K562 (cell line): ENCODE data around the gene DCAF8. TPM values are rescaled to one million over a fixed set of nuclear protein-coding genes. Genes with fewer than 3 reads are reported as not detected.

ENCODE experiments used
- ARID2 ChIP-seq: fragments of 450-650 bp; IDR thresholded peaks from 2 replicates; pipeline ENCODE4 v1.6.1; 2017; ENCODE audit warnings: antibody characterized with exemption, mild to moderate bottlenecking
- CBFA2T3 ChIP-seq: fragments of 450-650 bp; IDR thresholded peaks from 2 replicates; pipeline ENCODE4 v1.6.1; 2017
- CBX8 ChIP-seq: fragments of 200-600 bp; sonication (generic); IDR thresholded peaks from 2 replicates; pipeline ENCODE4 v1.6.1; 2012; ENCODE audit warnings: borderline replicate concordance, mixed run types, low read depth, mild to moderate bottlenecking, moderate library complexity, mixed read lengths, low read length, control low read depth, inconsistent platforms; ENCODE audit not compliant: poor library complexity, severe bottlenecking; ENCODE audit errors: extremely low read depth
- HMG20A ChIP-seq: fragments of 450-650 bp; formaldehyde crosslinking; conservative IDR thresholded peaks from 2 replicates; pipeline ENCODE4 v1.4.0; 2020; ENCODE audit warnings: mild to moderate bottlenecking, mixed read lengths
- KLF13 ChIP-seq: fragments of 450-650 bp; IDR thresholded peaks from 2 replicates; pipeline ENCODE4 v1.6.1; 2016; ENCODE audit warnings: missing genetic modification characterization, low read depth, mild to moderate bottlenecking, missing compliant biosample characterization, moderate library complexity, borderline replicate concordance
- MED1 ChIP-seq: sonication (generic); formaldehyde crosslinking; IDR thresholded peaks from 2 replicates; pipeline ENCODE4 v1.8.1; 2023; ENCODE audit warnings: missing genetic modification reagents, borderline replicate concordance
- MEF2A ChIP-seq: IDR thresholded peaks from 2 replicates; pipeline ENCODE4 v1.6.1; 2011; ENCODE audit warnings: low read depth, mild to moderate bottlenecking, low read length, moderate library complexity; ENCODE audit not compliant: control insufficient read depth
- NCOA2 ChIP-seq, 2 experiments: fragments of 450-650 bp; IDR thresholded peaks; 2 replicates each; pipeline ENCODE4 v1.6.1; 2018; ENCODE audit warnings: mild to moderate bottlenecking in 2 of 2, moderate library complexity in 1 of 2; ENCODE audit not compliant: partially characterized antibody in 2 of 2
- NCOR1 ChIP-seq: fragments of 450-650 bp; IDR thresholded peaks from 2 replicates; pipeline ENCODE4 v1.6.1; 2016; ENCODE audit warnings: mild to moderate bottlenecking, moderate library complexity
- NFYB ChIP-seq: IDR thresholded peaks from 2 replicates; pipeline ENCODE4 v1.6.1; 2011; ENCODE audit warnings: mild to moderate bottlenecking, moderate library complexity; ENCODE audit not compliant: insufficient read length; ENCODE audit errors: extremely low read depth
- PHF8 ChIP-seq: fragments of 200-600 bp; sonication (generic); IDR thresholded peaks from 2 replicates; pipeline ENCODE4 v1.6.1; 2012; ENCODE audit warnings: mixed run types, mild to moderate bottlenecking, inconsistent platforms, low read length, moderate library complexity, borderline replicate concordance
- POU5F1 ChIP-seq: fragments of 150-350 bp; IDR thresholded peaks from 2 replicates; pipeline ENCODE4 v1.6.1; 2014; ENCODE audit warnings: borderline replicate concordance, low read length, low read depth, mild to moderate bottlenecking; ENCODE audit not compliant: partially characterized antibody
- SREBF2 ChIP-seq: sonication (generic); formaldehyde crosslinking; IDR thresholded peaks from 2 replicates; pipeline ENCODE4 v1.4.0; 2020; ENCODE audit warnings: mild to moderate bottlenecking, missing genetic modification reagents
- SRF ChIP-seq, 2 experiments: fragments of 250-450, 450-650 bp in 1 of 2; sonication (Bioruptor Pico) in 1 of 2; sonication (generic) in 1 of 2; formaldehyde crosslinking; IDR thresholded peaks; 2 replicates each; pipeline versions ENCODE4 v1.5.0 to v1.5.1; 2020 to 2022; ENCODE audit warnings: mild to moderate bottlenecking in 1 of 2, missing genetic modification reagents in 1 of 2
- XRCC5 ChIP-seq: fragments of 200-400 bp; formaldehyde crosslinking; IDR thresholded peaks from 2 replicates; pipeline ENCODE4 v1.6.1; 2017; ENCODE audit warnings: low read depth, mild to moderate bottlenecking, low read length
- ZBTB17 ChIP-seq: fragments of 450-650 bp; formaldehyde crosslinking; IDR thresholded peaks from 2 replicates; pipeline ENCODE4 v1.4.0; 2020; ENCODE audit warnings: mild to moderate bottlenecking
- ZNF696 ChIP-seq: fragments of 250-450 bp; sonication (Bioruptor Pico); conservative IDR thresholded peaks from 2 replicates; pipeline ENCODE4 v1.4.0; 2020; ENCODE audit warnings: mild to moderate bottlenecking, moderate library complexity
- ZNF766 ChIP-seq: fragments of 200-800 bp; sonication (Bioruptor generic); conservative IDR thresholded peaks from 2 replicates; pipeline ENCODE4 v1.6.1; 2016; ENCODE audit warnings: missing genetic modification characterization, missing compliant biosample characterization
- ZSCAN29 ChIP-seq: fragments of 450-650 bp; IDR thresholded peaks from 2 replicates; pipeline ENCODE4 v1.6.1; 2017
- polyA plus RNA-seq, 8 experiments: library from polyadenylated mRNA; depleted of rRNA in 4 of 8; stranded (reverse) in 5 of 8; unstranded in 3 of 8; fragments of >200 nt; fragmentation: Nextera tagmentation in 2 of 8; fragmentation: Illumina TruSeq in 1 of 8; extraction: Ambion mirVana in 2 of 8; extraction: Trizol in 1 of 8; gene quantifications; 2 replicates each; pipeline versions ENCODE4 v1.2.1 to v1.2.3, GENCODE V29; 2011 to 2014; ENCODE audit warnings: inconsistent platforms in 1 of 8, missing spikeins in 1 of 8
- total RNA-seq, 7 experiments: library from RNA; depleted of rRNA in 6 of 7; stranded (reverse); fragments of >200 nt in 6 of 7; fragmentation: Illumina TruSeq in 2 of 7; extraction: Trizol in 2 of 7; gene quantifications; 2 replicates each; pipeline versions ENCODE4 v1.2.1 to v1.2.3, GENCODE V29; 2011 to 2021; ENCODE audit warnings: low replicate concordance in 1 of 7
- TF ChIP-seq, protein P1 (sequence below), 2 experiments: fragments of 250-450 bp in 1 of 2; fragments of 450-650 bp in 1 of 2; sonication (Bioruptor Pico) in 1 of 2; IDR thresholded peaks; 2 replicates each; pipeline versions ENCODE4 v1.6.1 to v1.8.0; 2016 to 2021; ENCODE audit warnings: mild to moderate bottlenecking in 2 of 2, moderate library complexity in 2 of 2, missing compliant biosample characterization in 1 of 2, missing genetic modification characterization in 1 of 2
- TF ChIP-seq, protein P2 (sequence below), 2 experiments: fragments of 450-650 bp; IDR thresholded peaks; 2 replicates each; pipeline ENCODE4 v1.6.1; 2018; ENCODE audit warnings: mild to moderate bottlenecking in 2 of 2, low read depth in 1 of 2; ENCODE audit not compliant: partially characterized antibody in 2 of 2
- TF ChIP-seq, protein P3 (sequence below), 2 experiments: fragments of 450-650 bp; conservative IDR thresholded peaks; 2 replicates each; pipeline ENCODE4 v1.6.1; 2017; ENCODE audit warnings: mild to moderate bottlenecking in 2 of 2, moderate library complexity in 2 of 2

DCAF8 gene
- total and polyA plus RNA-seq, 9 of the 15 experiments (the other 6 are each of a cell fraction or from before 2014, with no cell fraction given): 11.6 to 149 (median 81.3) TPM

DNA sequence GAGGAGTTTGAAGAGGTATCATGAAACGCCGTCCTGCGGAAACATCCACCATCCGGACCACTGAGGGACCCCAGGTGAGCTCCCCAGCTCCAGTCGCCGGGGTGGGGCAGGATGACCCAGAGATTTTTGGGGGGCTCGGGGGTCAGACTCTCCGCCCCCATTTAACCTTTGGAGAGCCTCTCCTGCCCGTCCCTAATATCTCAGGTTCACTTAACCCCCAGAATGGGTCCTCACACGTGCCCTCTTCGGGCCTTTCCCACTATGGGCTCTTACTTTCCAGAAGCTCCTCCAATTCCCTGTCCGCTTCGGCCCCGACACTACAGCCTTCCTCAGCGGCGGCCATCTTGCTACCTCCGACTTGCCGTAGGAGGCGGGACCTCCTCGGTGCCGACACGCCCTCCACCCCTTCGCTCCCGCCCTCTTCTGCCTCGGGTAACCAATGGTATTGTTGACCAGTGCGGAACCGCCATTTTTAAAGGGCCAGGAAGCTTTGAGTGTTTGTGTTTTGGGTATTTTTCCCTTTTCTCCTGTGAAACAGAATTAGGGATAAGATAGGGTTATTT, 22.5 kb upstream of the DCAF8 start, which contains the start of gene PEX19 (continued):
- peak; percentile 86; the same call in 1 of the 2 replicates for TF ChIP-seq PHF8
- TF ChIP-seq, protein P1, sequence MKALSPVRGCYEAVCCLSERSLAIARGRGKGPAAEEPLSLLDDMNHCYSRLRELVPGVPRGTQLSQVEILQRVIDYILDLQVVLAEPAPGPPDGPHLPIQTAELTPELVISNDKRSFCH (CRISPR knock-in tag; IDR thresholded peaks at IDR 0.05): no peak
- TF ChIP-seq, protein P1 (tag; IDR thresholded peaks at IDR 0.05): no peak
- no peak for TF ChIP-seq ZNF766
- no peak for TF ChIP-seq NFYB
- no peak for TF ChIP-seq ZSCAN29
- TF ChIP-seq HMG20A (CRISPR knock-in tag): no peak
- no peak for TF ChIP-seq SREBF2 (CRISPR knock-in tag)
- TF ChIP-seq ZNF696 (CRISPR knock-in tag): no peak
- TF ChIP-seq XRCC5: no peak; the same call in 1 of the 2 replicates
- TF ChIP-seq MEF2A: no peak
- TF ChIP-seq, protein P2, sequence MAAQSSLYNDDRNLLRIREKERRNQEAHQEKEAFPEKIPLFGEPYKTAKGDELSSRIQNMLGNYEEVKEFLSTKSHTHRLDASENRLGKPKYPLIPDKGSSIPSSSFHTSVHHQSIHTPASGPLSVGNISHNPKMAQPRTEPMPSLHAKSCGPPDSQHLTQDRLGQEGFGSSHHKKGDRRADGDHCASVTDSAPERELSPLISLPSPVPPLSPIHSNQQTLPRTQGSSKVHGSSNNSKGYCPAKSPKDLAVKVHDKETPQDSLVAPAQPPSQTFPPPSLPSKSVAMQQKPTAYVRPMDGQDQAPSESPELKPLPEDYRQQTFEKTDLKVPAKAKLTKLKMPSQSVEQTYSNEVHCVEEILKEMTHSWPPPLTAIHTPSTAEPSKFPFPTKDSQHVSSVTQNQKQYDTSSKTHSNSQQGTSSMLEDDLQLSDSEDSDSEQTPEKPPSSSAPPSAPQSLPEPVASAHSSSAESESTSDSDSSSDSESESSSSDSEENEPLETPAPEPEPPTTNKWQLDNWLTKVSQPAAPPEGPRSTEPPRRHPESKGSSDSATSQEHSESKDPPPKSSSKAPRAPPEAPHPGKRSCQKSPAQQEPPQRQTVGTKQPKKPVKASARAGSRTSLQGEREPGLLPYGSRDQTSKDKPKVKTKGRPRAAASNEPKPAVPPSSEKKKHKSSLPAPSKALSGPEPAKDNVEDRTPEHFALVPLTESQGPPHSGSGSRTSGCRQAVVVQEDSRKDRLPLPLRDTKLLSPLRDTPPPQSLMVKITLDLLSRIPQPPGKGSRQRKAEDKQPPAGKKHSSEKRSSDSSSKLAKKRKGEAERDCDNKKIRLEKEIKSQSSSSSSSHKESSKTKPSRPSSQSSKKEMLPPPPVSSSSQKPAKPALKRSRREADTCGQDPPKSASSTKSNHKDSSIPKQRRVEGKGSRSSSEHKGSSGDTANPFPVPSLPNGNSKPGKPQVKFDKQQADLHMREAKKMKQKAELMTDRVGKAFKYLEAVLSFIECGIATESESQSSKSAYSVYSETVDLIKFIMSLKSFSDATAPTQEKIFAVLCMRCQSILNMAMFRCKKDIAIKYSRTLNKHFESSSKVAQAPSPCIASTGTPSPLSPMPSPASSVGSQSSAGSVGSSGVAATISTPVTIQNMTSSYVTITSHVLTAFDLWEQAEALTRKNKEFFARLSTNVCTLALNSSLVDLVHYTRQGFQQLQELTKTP (IDR thresholded peaks at IDR 0.05; ENCODE audit: low read depth in 1 of 2, partially characterized antibody in 2 of 2): no peak
- no peak for TF ChIP-seq NCOR1
- no peak for TF ChIP-seq NCOA2 (IDR thresholded peaks at IDR 0.05; ENCODE audit: partially characterized antibody in 2 of 2)
- peak; percentile 64 for TF ChIP-seq POU5F1
- no peak for TF ChIP-seq MED1 (CRISPR knock-in tag)
- TF ChIP-seq ARID2: no peak
- TF ChIP-seq SRF (CRISPR knock-in tag; IDR thresholded peaks at IDR 0.05): peak in 1 of 2 experiments; percentile 28; a peak in 1 of 4 replicates
- no peak for TF ChIP-seq CBX8
- TF ChIP-seq CBFA2T3: no peak
- TF ChIP-seq ZBTB17: no peak
- no peak for TF ChIP-seq KLF13 (tag)
- TF ChIP-seq, protein P3, sequence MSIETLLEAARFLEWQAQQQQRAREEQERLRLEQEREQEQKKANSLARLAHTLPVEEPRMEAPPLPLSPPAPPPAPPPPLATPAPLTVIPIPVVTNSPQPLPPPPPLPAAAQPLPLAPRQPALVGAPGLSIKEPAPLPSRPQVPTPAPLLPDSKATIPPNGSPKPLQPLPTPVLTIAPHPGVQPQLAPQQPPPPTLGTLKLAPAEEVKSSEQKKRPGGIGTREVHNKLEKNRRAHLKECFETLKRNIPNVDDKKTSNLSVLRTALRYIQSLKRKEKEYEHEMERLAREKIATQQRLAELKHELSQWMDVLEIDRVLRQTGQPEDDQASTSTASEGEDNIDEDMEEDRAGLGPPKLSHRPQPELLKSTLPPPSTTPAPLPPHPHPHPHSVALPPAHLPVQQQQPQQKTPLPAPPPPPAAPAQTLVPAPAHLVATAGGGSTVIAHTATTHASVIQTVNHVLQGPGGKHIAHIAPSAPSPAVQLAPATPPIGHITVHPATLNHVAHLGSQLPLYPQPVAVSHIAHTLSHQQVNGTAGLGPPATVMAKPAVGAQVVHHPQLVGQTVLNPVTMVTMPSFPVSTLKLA (conservative IDR thresholded peaks at IDR 0.05): peak; percentile 84 to 91
